Transverse colon (tissue), 4 donors: ENCODE measurements around the gene PDILT. TPM values are rescaled to one million over a fixed set of nuclear protein-coding genes. Genes with fewer than 3 reads are reported as not detected.
"Not testable (repeated sequence)": the region's sequence is repeated elsewhere in the genome, so short reads cannot be mapped to it uniquely, and the experiment has no call there.

Experiments
- DNase-seq: peaks from one replicate; pipeline ENCODE4 v3.0.0-alpha.2; 2019
- H3K27ac ChIP-seq, 4 donors: fragments of 200-600 bp; sonication (generic); 2 replicates each; pipeline ENCODE4 v1.5.1; 2016 to 2018; ENCODE audit warnings: inconsistent platforms in 4 of 4
- H3K27me3 ChIP-seq: fragments of 200-600 bp; sonication (generic); 2 replicates; pipeline ENCODE4 v1.5.1; 2017; ENCODE audit warnings: inconsistent platforms
- H3K36me3 ChIP-seq, 4 donors: fragments of 200-600 bp; sonication (generic); 2 replicates each; pipeline ENCODE4 v1.5.1; 2017 to 2019; ENCODE audit warnings: inconsistent platforms in 4 of 4
- H3K4me1 ChIP-seq, 4 donors: fragments of 200-600 bp; sonication (generic); 2 replicates each; pipeline ENCODE4 v1.5.1; 2017 to 2020; ENCODE audit warnings: inconsistent platforms in 4 of 4
- H3K4me3 ChIP-seq, 4 donors: fragments of 200-600 bp; sonication (generic); 1 replicate in 1 of 4; 2 replicates in 3 of 4; pipeline versions ENCODE4 v1.5.1 to v1.6.1; 2017 to 2019; ENCODE audit warnings: inconsistent platforms in 4 of 4
- H3K9me3 ChIP-seq, 2 donors: fragments of 200-600 bp; sonication (generic); 2 replicates each; pipeline ENCODE4 v1.5.1; 2017 to 2019; ENCODE audit warnings: inconsistent platforms in 2 of 2
- CTCF ChIP-seq, 5 experiments: fragments of 200-600 bp in 3 of 5; fragments of 450-650 bp in 2 of 5; sonication (generic) in 3 of 5; IDR thresholded peaks; 1 replicate in 2 of 5; 2 replicates in 3 of 5; pipeline ENCODE4 v1.5.1; 2016 to 2017; ENCODE audit warnings: antibody characterized with exemption in 5 of 5, inconsistent platforms in 3 of 5, mild to moderate bottlenecking in 2 of 5, moderate library complexity in 1 of 5
- EP300 ChIP-seq: sonication (generic); formaldehyde crosslinking; IDR thresholded peaks from one replicate; pipeline ENCODE4 v1.6.1; 2017; ENCODE audit warnings: antibody characterized with exemption, low read depth
- POLR2A ChIP-seq: fragments of 450-650 bp; IDR thresholded peaks from one replicate; pipeline ENCODE4 v1.6.1; 2016; ENCODE audit warnings: antibody characterized with exemption, mild to moderate bottlenecking, moderate library complexity
- POLR2AphosphoS5 ChIP-seq, 3 donors: sonication (generic); formaldehyde crosslinking; IDR thresholded peaks; one replicate each; pipeline ENCODE4 v1.6.1; 2016; ENCODE audit warnings: antibody characterized with exemption in 3 of 3
- WGBS, 2 donors: methylation state at CpG; one replicate each; pipeline ENCODE4 v1.1.5; 2018; ENCODE audit warnings: low coverage in 1 of 2; 5-methylcytosine and 5-hydroxymethylcytosine counted together
- in situ Hi-C, 4 donors: fragments of 200-750 bp; cut with MboI; loops; one replicate each; pipeline versions ENCODE4 v1.15.0 to v1.15.1; 2017; ENCODE audit warnings: low sequenced_read_pairs in 3 of 4, low pct_ligation_motif_present in 1 of 4, low pct_unique_long_range_greater_than_20kb in 1 of 4
- intact Hi-C: fragments of 100-400 bp; cut with DNase I; formaldehyde crosslinking; loops from one replicate; pipeline ENCODE4 v1.15.1; 2023; ENCODE audit warnings: low total_unique reads
- total RNA-seq, 4 donors: library from RNA; depleted of rRNA; stranded (reverse); fragments of >200 nt; gene quantifications; one replicate each; pipeline ENCODE4 v1.1.0, GENCODE V29; 2016

PDILT gene
- total RNA-seq, 4 donors from 2014 or later = not detected

DNA sequence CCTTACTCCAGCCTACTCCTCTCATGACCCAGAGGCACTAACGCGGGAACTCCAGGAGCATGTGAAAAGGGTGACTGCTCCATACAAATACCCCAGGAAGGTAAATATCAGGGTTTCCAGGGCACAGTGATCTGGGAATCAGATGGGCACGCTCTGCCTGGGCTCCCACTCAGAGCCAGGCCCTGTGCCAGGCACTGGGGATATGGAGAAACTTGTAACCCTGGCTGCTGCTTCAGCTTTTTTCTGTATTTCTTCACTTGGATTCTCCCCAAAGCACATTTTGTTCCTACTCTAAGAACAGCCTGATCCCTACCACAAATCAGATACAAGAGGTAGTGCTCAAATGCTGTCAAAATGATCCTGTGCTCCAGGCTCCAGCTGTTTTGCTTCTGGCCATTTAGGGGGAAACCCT lies 35.3 kb upstream of the PDILT start:
- H3K36me3 ChIP-seq, H3K9me3 ChIP-seq, intact Hi-C loops, H3K27me3 ChIP-seq, in situ Hi-C loops, DNase-seq, H3K4me1 ChIP-seq, H3K4me3 ChIP-seq: not testable (repeated sequence)
- WGBS, 2 donors = 75% methylated on average over 1 of the region's 3 CpGs; no CpG with 5 or more reads in 1 of the 2 donors
- TF ChIP-seq POLR2AphosphoS5 (IDR thresholded peaks at IDR 0.05) = peak in 1 of 3 donors; percentile 79
- TF ChIP-seq EP300 = peak; percentile 80
- H3K27ac ChIP-seq = peak overlapping the region; percentile 39 to 82 (median 58)

DNA sequence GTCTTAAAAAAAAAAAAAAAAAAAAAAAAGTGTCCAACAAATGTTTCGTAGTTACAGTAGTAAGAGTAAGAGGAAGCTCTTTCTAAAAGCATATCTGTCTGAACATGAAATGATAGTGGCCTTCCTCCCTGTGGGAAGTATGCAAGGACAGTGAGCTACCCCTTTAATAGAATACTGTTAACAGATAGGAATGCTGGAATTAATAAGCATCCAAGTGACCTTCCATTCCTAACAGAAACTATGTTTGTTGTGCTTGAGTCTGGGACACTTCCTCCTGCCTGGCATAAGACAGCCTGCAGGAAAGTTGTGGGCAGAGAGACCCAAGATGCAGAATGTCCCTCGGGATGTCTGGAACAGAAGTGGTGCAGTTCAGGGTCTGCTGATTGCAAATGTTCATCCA lies 34.4 kb upstream of the PDILT start:
- H3K36me3 ChIP-seq, H3K9me3 ChIP-seq, H3K27me3 ChIP-seq, intact Hi-C loops, H3K4me3 ChIP-seq, H3K4me1 ChIP-seq, in situ Hi-C loops, DNase-seq: not testable (repeated sequence)
- peak overlapping the region in 2 of 4 donors; percentile 73 to 82 for H3K27ac ChIP-seq
- WGBS, 2 donors = no CpG with 5 or more reads among the region's 2 CpGs

- Histone ChIP-seq H3K36me3 (no peaks in the 10 kb centered on the region), H3K4me3 (no peak overlapping the region), H3K4me1 (no peaks in the 10 kb centered on the region), H3K27ac (no peak overlapping the region), H3K9me3 (no peaks in the 10 kb centered on the region), H3K27me3 (no peaks in the 10 kb centered on the region)
- TF ChIP-seq EP300 (no peak), POLR2AphosphoS5 (IDR thresholded peaks at IDR 0.05) (no peak), POLR2A (no peak), CTCF (IDR thresholded peaks at IDR 0.05) (no peak)
- 62% methylated on average over 11 of the region's 11 CpGs; no CpG with 5 or more reads in 1 of the 2 donors for WGBS, 2 donors
- intact Hi-C loops (no loop called here), in situ Hi-C loops (no loop called here)
- no peak for DNase-seq
These were observed 26.4 kb upstream of the PDILT start for GRCh38 chr16:20430948-20431347.

- H3K9me3 ChIP-seq, in situ Hi-C loops, H3K27me3 ChIP-seq, intact Hi-C loops, DNase-seq, H3K27ac ChIP-seq, H3K4me1 ChIP-seq, H3K36me3 ChIP-seq, H3K4me3 ChIP-seq: not testable (repeated sequence)
- WGBS, 2 donors = 80 to 83% methylated on average over 1 of the region's 1 CpG
These were observed 25.9 kb upstream of the PDILT start for GRCh38 chr16:20430480-20430879.

GRCh38 chr16:20429499-20429898 lies 25.0 kb upstream of the PDILT start:
- H3K9me3 ChIP-seq, H3K27ac ChIP-seq, in situ Hi-C loops, H3K4me1 ChIP-seq, intact Hi-C loops, DNase-seq, H3K27me3 ChIP-seq, H3K4me3 ChIP-seq, H3K36me3 ChIP-seq: not testable (repeated sequence)
- 75% methylated on average over 5 of the region's 7 CpGs; no CpG with 5 or more reads in 1 of the 2 donors for WGBS, 2 donors

GRCh38 chr16:20427401-20427797 lies 22.9 kb upstream of the PDILT start:
- DNase-seq, in situ Hi-C loops, H3K4me1 ChIP-seq, H3K27me3 ChIP-seq, intact Hi-C loops, H3K4me3 ChIP-seq, H3K9me3 ChIP-seq, H3K36me3 ChIP-seq, H3K27ac ChIP-seq: not testable (repeated sequence)
- WGBS, 2 donors = 64 to 83% methylated on average over 1 to 2 of the region's 2 CpGs
